ENCODE data around the gene MSH2. TPM values are rescaled to one million over a fixed set of nuclear protein-coding genes. Genes with fewer than 3 reads are reported as not detected.
A peak's percentile ranks its signal among the peaks of the same experiment; 100 is the strongest.

Gene MSH2
- 76.3 and 125 TPM in 2 replicates for total RNA-seq (2016; rRNA removed; fragmentation: Illumina TruSeq; extraction: Trizol)
- 12.2 and 14.5 TPM in 2 replicates for total RNA-seq (2016; cell fraction: cytosol; rRNA removed; fragmentation: Illumina TruSeq; extraction: Trizol; ENCODE audit: low read depth)
- total RNA-seq (2016; cell fraction: insoluble cytoplasmic fraction; rRNA removed; fragmentation: Illumina TruSeq; extraction: Trizol), result 76.5 and 122 TPM in 2 replicates
- total RNA-seq (2016; cell fraction: membrane; rRNA removed; fragmentation: Illumina TruSeq; extraction: Trizol), result 17.5 and 23.6 TPM in 2 replicates
- 50.2 and 54.3 TPM in 2 replicates for total RNA-seq (2016; cell fraction: nucleus; rRNA removed; fragmentation: Illumina TruSeq; extraction: Trizol)
- 13.5 and 19.9 TPM in 2 replicates for polyA plus RNA-seq (2011; rRNA removed)
- polyA plus RNA-seq (2011; cell fraction: cytosol; rRNA removed), result 7.9 and 10.8 TPM in 2 replicates
- 6.8 and 7.9 TPM in 2 replicates for polyA plus RNA-seq (2011; cell fraction: nucleus; rRNA removed)
- 21.3 and 30.0 TPM in 2 replicates for polyA plus RNA-seq (2012)
- polyA plus RNA-seq (2016; cell fraction: cytosol; fragmentation: Illumina TruSeq; extraction: Trizol; ENCODE audit: low read depth), result 2.7 and 3.2 TPM in 2 replicates
- polyA plus RNA-seq (2016; cell fraction: insoluble cytoplasmic fraction; fragmentation: Illumina TruSeq; extraction: Trizol; ENCODE audit: low read depth), result 81.0 and 82.7 TPM in 2 replicates
- 6.4 and 7.3 TPM in 2 replicates for polyA plus RNA-seq (2016; cell fraction: membrane; fragmentation: Illumina TruSeq; extraction: Trizol; ENCODE audit: low read depth)
- polyA plus RNA-seq (2016; cell fraction: nucleus; fragmentation: Illumina TruSeq; extraction: Trizol; ENCODE audit: insufficient read depth, low read depth), result 42.8 and 46.2 TPM in 2 replicates
- 14.0 and 23.3 TPM in 2 replicates for polyA minus RNA-seq (2011; rRNA and poly(A)+ RNA removed; ENCODE audit: low replicate concordance)
- 19.4 and 20.9 TPM in 2 replicates for polyA minus RNA-seq (2011; cell fraction: cytosol; rRNA and poly(A)+ RNA removed)
- 25.5 and 29.3 TPM in 2 replicates for polyA minus RNA-seq (2011; cell fraction: nucleus; rRNA and poly(A)+ RNA removed)
- percentile 59 among the genes with signal in this experiment for Bru-seq, nascent RNA
- BruChase-seq, experiment 1, labeled RNA remaining after a 6-hour chase, result percentile 60 among the genes with signal in this experiment
- percentile 63 among the genes with signal in this experiment for BruChase-seq, experiment 2, labeled RNA remaining after a 2-hour chase
- long read RNA-seq, experiment 1, transcript MSH2-201 (16 exons, 3,307 nt), result major isoform, 13 of 23 reads
- long read RNA-seq, experiment 1, partial matches to known transcripts, result 7 of 23 reads
- long read RNA-seq, experiment 1, other reads (novel, unspliced or antisense), result 3 of 23 reads
- long read RNA-seq, experiment 2, transcript MSH2-201 (16 exons, 3,307 nt), result major isoform, 21 of 47 reads
- long read RNA-seq, experiment 2, partial matches to known transcripts, result 20 of 47 reads
- long read RNA-seq, experiment 2, other reads (novel, unspliced or antisense), result 6 of 47 reads

DNA sequence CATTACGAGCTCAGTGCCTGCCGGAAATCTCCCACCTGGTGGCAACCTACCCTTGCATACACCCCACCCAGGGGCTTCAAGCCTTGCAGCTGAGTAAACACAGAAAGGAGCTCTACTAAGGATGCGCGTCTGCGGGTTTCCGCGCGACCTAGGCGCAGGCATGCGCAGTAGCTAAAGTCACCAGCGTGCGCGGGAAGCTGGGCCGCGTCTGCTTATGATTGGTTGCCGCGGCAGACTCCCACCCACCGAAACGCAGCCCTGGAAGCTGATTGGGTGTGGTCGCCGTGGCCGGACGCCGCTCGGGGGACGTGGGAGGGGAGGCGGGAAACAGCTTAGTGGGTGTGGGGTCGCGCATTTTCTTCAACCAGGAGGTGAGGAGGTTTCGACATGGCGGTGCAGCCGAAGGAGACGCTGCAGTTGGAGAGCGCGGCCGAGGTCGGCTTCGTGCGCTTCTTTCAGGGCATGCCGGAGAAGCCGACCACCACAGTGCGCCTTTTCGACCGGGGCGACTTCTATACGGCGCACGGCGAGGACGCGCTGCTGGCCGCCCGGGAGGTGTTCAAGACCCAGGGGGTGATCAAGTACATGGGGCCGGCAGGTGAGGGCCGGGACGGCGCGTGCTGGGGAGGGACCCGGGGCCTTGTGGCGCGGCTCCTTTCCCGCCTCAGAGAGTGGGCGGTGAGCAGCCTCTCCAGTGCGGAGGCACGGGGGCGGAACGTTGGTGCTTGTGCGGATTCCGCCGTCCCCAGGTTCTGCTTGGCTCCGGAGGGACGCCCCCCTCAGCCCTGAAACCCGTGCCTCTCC, at the start of gene MSH2:
MSH2 (plus strand) TSS at position 352 of the 804 bp plus-strand sequence; CDS start at position 388, 36 bp downstream.
- Histone ChIP-seq H3K79me2 (ENCODE audit: insufficient read depth, low read length) (peaks cover 43% of the 10 kb centered on the region), H4K20me1 (ENCODE audit: insufficient read depth, low read length) (no peaks in the 10 kb centered on the region), H2AFZ (ENCODE audit: low read length) (peak within 1 kb of the TSS; percentile 96), H3K9me3 (ENCODE audit: low read length) (no peaks in the 10 kb centered on the region), H3K4me1 (ENCODE audit: insufficient read depth, low read length) (peaks cover 65% of the 10 kb centered on the region), H3K4me2 (ENCODE audit: low read depth, low read length) (peak within 1 kb of the TSS; percentile 99), H3K36me3 (replicated peaks in 1 of 2; ENCODE audit: control insufficient read depth in 1 of 2, insufficient read depth in 2 of 2, low read length in 2 of 2) (0 out of 5 replicates have a peak, but pooled peaks cover 0 to 3% of the 10 kb centered on the region in 2 experiments), H3K9ac (ENCODE audit: insufficient read depth, low read depth, low read length) (peak within 1 kb of the TSS; percentile 77), H3K27ac (ENCODE audit: extremely low read length, insufficient read depth, low read length) (peak within 1 kb of the TSS; percentile 75), H3K27me3 (ENCODE audit: control insufficient read depth in 1 of 2, insufficient read depth in 2 of 2, low read length in 2 of 2) (no peaks in the 10 kb centered on the region; a peak in 1 of 5 replicates), H3K4me3 (replicated peaks in 1 of 3; ENCODE audit: insufficient read depth in 1 of 3, low read depth in 2 of 3, low read length in 3 of 3) (peak within 1 kb of the TSS; percentile 72 to 87 (median 76))
- DNase-seq (ENCODE audit: low spot score) (peak; percentile 88), ATAC-seq (peak; percentile 95), FAIRE-seq (peak; percentile 92)
- in situ Hi-C loops (cut with HindIII; ENCODE audit: extremely low pct_ligation_motif_present, low pct_unique_long_range_greater_than_20kb) (no loop called here), intact Hi-C loops (cut with micrococcal nuclease; ENCODE audit: unreplicated experiment) (no loop called here)
- WGBS (ENCODE audit: low lambda C conversion rate), result 0% methylated on average over 42 of the region's 73 CpGs
- POLR2A ChIA-PET, result interaction anchor here (0.8 to 2.4 kb wide), 8 partner anchors 12 to 489 kb away, joined by 3 to 26 read pairs (median 4); partner anchors contain the start of gene MSH6
- BruUV-seq (replicated peaks), result TSS peak; percentile 58
- CTCF ChIA-PET (ENCODE audit: low intra/inter-chr PET ratio, low total read pairs), result no interaction called here
- peak; percentile 82 for TF ChIP-seq TAF1 (CRISPR knock-in tag; IDR thresholded peaks at IDR 0.05)
- TF ChIP-seq SMYD3 (CRISPR knock-in tag; IDR thresholded peaks at IDR 0.05), result peak; percentile 88; the same call in 1 of the 2 replicates
- peak; percentile 58; the same call in 1 of the 2 replicates for TF ChIP-seq ZNF260 (CRISPR knock-in tag; IDR thresholded peaks at IDR 0.05; ENCODE audit: borderline replicate concordance, low read depth)
- TF ChIP-seq, protein P1, sequence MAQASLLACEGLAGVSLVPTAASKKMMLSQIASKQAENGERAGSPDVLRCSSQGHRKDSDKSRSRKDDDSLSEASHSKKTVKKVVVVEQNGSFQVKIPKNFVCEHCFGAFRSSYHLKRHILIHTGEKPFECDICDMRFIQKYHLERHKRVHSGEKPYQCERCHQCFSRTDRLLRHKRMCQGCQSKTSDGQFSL (CRISPR knock-in tag; IDR thresholded peaks at IDR 0.05), result peak; percentile 66; the same call in 1 of the 2 replicates
- TF ChIP-seq MATR3 (CRISPR knock-in tag; IDR thresholded peaks at IDR 0.05), result no peak
- TF ChIP-seq ZNF235 (CRISPR knock-in tag; IDR thresholded peaks at IDR 0.05; ENCODE audit: borderline replicate concordance), result peak; percentile 98
- TF ChIP-seq ZNF768 (CRISPR knock-in tag; IDR thresholded peaks at IDR 0.05), result peak; percentile 63; the same call in 1 of the 2 replicates
- TF ChIP-seq ZNF44 (CRISPR knock-in tag; IDR thresholded peaks at IDR 0.05), result no peak; the same call in 1 of the 2 replicates
- no peak; a peak in 1 of 4 replicates for TF ChIP-seq NR2F1 (CRISPR knock-in tag; IDR thresholded peaks at IDR 0.05)
- peak; percentile 93 for TF ChIP-seq KMT2B (CRISPR knock-in tag; IDR thresholded peaks at IDR 0.05)
- peak; percentile 85 for TF ChIP-seq FOXJ3 (CRISPR knock-in tag; IDR thresholded peaks at IDR 0.05; ENCODE audit: borderline replicate concordance)
- TF ChIP-seq KAT8 (CRISPR knock-in tag; IDR thresholded peaks at IDR 0.05), result peak; percentile 93
- TF ChIP-seq ZNF724P (CRISPR knock-in tag; IDR thresholded peaks at IDR 0.05; ENCODE audit: borderline replicate concordance), result peak; percentile 70; the same call in 1 of the 2 replicates
- peak; percentile 95 for TF ChIP-seq E2F5 (CRISPR knock-in tag; conservative IDR thresholded peaks at IDR 0.05)
